Effector memory CD4-positive, alpha-beta T cell (primary cell): ENCODE measurements around the gene ARNT2.

Experiments used
- DNase-seq, 3 donors: peaks; one replicate each; pipeline ENCODE4 v3.0.0-alpha.2; 2020
- H3K27ac ChIP-seq: 2 replicates; pipeline ENCODE4 v1.7.0; 2013; ENCODE audit warnings: mild to moderate bottlenecking, low read length, moderate library complexity; ENCODE audit not compliant: insufficient read depth, poor library complexity, severe bottlenecking
- H3K27me3 ChIP-seq: replicated peaks from 2 replicates; pipeline ENCODE4 v1.7.0; 2013; ENCODE audit warnings: mild to moderate bottlenecking, low read length; ENCODE audit not compliant: insufficient read depth, control insufficient read depth, poor library complexity, severe bottlenecking
- H3K36me3 ChIP-seq: 2 replicates; pipeline ENCODE4 v1.7.0; 2013; ENCODE audit warnings: mild to moderate bottlenecking, low read length, moderate library complexity; ENCODE audit not compliant: control insufficient read depth, insufficient read depth
- H3K4me1 ChIP-seq: 2 replicates; pipeline ENCODE4 v1.7.0; 2013; ENCODE audit warnings: low read length, mild to moderate bottlenecking; ENCODE audit not compliant: control insufficient read depth, insufficient read depth, poor library complexity, severe bottlenecking
- H3K4me3 ChIP-seq: 2 replicates; pipeline ENCODE4 v1.7.0; 2013; ENCODE audit warnings: low read length, low read depth, mild to moderate bottlenecking; ENCODE audit not compliant: insufficient read depth, poor library complexity, severe bottlenecking
- H3K9me3 ChIP-seq: 2 replicates; pipeline ENCODE4 v1.7.0; 2013; ENCODE audit warnings: mild to moderate bottlenecking, low read length, moderate library complexity; ENCODE audit not compliant: control insufficient read depth

Gene ARNT2

DNA sequence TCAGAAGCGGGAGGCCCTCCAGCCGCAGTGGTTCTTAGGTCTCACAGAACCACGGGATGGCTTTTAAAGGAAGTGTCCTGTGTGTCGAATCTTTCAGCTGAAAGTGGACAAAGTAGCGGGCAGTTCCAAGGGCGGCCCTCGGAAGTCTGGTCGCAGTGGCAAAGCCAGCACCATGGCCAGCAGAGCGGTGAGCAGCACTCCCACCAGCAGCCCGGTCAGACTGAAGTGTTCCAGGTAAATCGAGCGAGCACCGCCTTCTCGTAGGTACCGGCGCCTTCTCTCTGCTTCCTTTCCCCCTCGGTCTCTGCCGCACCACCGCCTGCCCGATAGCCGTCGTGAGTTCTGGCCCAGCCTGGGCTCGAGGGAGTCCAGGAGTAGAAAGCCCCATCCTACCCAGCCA, 187.3 kb downstream of the ARNT2 start:
- Histone ChIP-seq H3K9me3 (no peaks in the 10 kb centered on the region), H3K36me3 (no peaks in the 10 kb centered on the region), H3K4me3 (no peak overlapping the region), H3K4me1 (no peaks in the 10 kb centered on the region), H3K27me3 (no peaks in the 10 kb centered on the region), H3K27ac (no peak overlapping the region)
- no peak for DNase-seq

DNA sequence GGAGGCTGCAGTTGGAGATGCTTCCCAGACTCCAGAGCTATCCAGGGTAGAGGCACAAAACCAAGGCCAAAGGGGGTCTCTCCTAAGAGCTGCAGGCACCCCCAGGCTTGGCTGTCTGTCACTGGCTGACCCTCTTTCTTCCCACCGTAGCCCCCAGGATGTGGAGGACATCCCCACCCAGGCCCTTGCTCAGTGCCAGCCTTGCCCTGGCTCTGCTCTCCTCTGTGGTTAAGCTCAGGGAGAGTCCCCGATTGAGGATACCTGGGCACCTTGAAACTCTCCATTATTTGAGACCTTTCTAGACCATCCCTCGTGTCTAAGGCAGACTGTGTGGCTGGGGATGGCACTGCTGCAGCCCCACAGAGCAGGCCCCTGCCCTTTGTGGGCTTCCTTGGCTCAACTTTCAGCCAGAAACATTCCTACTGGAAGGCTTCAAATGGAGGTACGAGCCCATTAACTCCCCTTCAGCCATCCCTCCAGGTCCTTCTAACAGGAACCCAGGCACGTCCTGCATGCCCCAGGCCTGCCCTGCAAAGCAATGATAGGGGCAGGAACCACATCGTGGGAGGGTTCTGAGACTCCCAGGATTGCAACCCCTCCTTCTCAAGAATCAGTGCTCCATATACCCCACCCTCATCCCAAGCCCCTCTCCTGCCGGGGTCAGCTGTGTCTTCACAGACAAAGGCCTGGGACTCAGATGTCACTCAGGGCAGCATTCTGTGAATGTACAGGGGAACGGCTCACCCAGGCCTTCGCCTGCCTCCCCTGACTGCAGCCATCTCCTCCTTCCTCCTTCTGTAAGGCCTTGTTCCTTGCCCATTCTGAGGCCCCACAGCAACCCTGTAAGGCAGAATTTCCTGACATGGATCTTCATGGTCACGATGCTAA, 188.0 kb downstream of the ARNT2 start:
- no peak for DNase-seq
- H3K27me3 ChIP-seq, result no peaks in the 10 kb centered on the region
- H3K9me3 ChIP-seq, result no peaks in the 10 kb centered on the region
- no peak overlapping the region for H3K4me3 ChIP-seq
- H3K4me1 ChIP-seq, result no peaks in the 10 kb centered on the region
- H3K27ac ChIP-seq, result no peak overlapping the region
- no peaks in the 10 kb centered on the region for H3K36me3 ChIP-seq

DNA sequence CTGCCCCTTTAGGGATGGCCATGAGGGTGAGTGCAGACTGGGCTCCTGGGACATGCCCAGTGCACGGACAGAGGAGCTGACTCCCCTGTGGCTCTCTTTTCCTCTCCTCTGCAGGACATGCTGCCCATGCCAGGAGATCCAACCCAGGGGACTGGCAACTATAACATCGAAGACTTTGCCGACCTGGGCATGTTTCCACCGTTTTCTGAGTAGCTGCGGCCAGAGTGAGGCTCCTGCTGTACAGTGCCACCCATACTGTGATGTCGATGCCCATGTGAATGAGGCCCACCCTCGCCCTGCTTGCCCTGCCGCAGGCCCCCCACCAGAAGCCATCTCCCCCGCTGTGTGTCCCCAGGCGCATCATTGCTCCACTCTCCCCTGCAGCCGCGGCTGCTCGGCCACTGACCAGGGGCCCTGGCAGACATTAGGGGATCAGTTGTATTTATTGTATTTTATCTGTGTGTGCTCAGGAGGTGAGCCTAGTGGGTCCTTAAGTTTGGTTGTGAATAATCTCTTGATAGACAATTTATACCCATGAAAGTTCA, 189.4 kb downstream of the ARNT2 start:
- Histone ChIP-seq H3K27ac (no peak overlapping the region), H3K36me3 (no peaks in the 10 kb centered on the region), H3K4me3 (no peak overlapping the region), H3K4me1 (no peaks in the 10 kb centered on the region), H3K27me3 (no peaks in the 10 kb centered on the region), H3K9me3 (no peaks in the 10 kb centered on the region)
- no peak for DNase-seq

DNA sequence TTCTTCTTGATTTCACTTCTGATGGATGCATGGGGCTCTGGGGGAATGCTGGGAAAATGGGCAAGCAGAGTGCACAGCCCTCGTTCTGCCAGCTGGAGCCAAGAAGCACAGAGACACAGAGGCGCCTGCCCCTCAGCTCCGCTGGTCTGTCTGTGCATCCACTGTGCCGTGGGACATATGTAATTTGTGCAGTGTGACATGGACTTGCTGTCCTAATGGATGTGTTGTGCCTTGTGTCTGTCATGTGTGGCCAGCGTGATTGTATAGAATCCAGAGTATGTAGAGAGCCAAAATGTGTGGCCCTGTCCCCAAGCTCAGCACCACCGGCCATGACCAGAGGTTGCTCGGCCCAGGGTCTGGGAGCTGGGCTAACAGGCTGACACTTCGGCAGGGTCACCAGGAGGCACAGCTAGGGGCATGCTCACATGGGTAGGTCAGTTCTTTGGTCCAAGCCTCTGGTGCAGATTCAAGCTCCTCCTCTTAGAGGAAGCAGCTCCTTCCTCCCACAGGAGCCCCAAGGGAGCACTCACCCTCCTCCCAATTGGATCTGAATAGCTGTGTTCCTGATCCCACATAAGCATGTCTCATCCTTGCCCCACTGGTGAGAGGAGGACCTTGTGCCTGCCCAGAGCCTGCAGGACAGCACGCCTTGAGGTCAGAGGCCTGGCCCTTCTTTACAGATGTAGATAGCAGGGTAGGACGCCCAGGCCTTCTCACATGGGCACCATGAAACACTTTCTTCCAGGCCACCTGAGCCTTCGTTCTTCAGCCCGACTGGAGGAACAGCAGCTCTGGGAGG, 190.1 kb downstream of the ARNT2 start:
- H3K27ac ChIP-seq, result no peak overlapping the region
- no peaks in the 10 kb centered on the region for H3K4me1 ChIP-seq
- DNase-seq, result no peak
- H3K36me3 ChIP-seq, result no peaks in the 10 kb centered on the region
- H3K27me3 ChIP-seq, result no peaks in the 10 kb centered on the region
- no peaks in the 10 kb centered on the region for H3K9me3 ChIP-seq
- H3K4me3 ChIP-seq, result no peak overlapping the region

DNA sequence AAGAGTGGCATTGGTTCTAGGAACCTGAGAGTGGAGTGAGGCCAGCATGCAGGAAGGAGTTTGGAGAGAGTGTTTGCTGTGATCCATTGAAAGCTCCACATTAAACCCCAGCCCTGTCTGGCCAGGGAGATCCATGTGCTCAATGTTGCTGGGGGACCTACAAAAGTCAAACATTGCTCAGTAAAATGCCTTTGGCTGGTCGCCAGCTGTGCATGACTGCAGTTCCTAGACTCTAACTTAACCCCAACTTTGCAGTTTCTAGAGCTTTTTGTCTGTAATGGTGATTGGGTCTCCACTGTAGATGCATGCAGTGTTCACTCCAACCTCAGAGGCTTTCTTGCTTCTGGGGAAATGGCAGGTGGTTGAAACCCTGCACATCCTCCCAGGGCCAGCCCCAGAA, 191.2 kb downstream of the ARNT2 start:
- Histone ChIP-seq H3K9me3 (no peaks in the 10 kb centered on the region), H3K27ac (no peak overlapping the region)

DNA sequence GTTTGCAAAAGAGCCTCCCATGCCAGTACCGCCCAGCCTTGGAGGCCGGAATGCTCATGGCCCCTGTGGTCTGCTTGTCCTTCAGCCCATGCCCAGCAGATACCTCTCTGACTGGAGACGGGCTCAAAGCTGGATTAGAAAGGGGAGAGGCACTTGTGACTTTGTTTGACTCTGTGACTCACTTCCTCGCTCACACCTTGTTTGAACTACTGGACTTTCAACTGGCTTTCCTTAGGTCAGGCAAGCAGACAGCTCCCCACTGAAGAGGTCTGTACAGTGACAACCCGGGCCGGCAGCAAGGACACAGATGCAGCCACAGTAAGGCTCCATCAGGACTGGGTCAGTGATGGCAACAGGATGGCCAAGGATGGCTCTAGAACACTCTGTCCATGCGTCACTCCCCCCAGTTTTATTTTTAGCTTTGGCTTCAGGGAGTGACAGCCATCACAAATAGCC, 192.4 kb downstream of the ARNT2 start:
- no peaks in the 10 kb centered on the region for H3K4me1 ChIP-seq
- H3K36me3 ChIP-seq, result no peaks in the 10 kb centered on the region
- H3K27ac ChIP-seq, result no peak overlapping the region
- DNase-seq, result no peak
- H3K27me3 ChIP-seq, result no peaks in the 10 kb centered on the region
- H3K9me3 ChIP-seq, result no peaks in the 10 kb centered on the region
- no peak overlapping the region for H3K4me3 ChIP-seq

More for the DNA sequence above, 191.2 kb downstream of the ARNT2 start:
- Histone ChIP-seq H3K27me3 (no peaks in the 10 kb centered on the region), H3K36me3 (no peaks in the 10 kb centered on the region), H3K4me3 (no peak overlapping the region), H3K4me1 (no peaks in the 10 kb centered on the region)
- no peak for DNase-seq

DNA sequence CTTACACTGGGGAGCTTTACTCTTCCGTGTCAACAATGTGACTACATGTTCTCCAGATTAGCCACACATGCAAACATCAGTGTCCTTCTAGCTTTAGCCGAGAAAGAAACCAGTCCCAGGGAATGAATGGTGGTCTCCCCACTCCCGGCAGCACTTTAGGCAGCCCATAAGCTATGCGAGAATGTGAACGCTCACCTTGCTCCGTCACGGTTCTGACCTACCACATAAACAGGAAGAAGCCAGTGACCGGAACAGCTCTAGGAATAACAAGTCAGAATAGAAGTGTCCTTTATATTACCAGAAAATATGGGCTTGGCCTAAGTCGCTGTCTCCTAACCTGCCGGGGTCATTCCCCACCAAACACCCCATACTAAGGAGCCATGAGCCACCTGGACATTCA, 192.9 kb downstream of the ARNT2 start:
- Histone ChIP-seq H3K4me3 (no peak overlapping the region), H3K4me1 (no peaks in the 10 kb centered on the region), H3K27me3 (no peaks in the 10 kb centered on the region), H3K27ac (no peak overlapping the region), H3K9me3 (no peaks in the 10 kb centered on the region), H3K36me3 (no peaks in the 10 kb centered on the region)
- DNase-seq, result no peak

DNA sequence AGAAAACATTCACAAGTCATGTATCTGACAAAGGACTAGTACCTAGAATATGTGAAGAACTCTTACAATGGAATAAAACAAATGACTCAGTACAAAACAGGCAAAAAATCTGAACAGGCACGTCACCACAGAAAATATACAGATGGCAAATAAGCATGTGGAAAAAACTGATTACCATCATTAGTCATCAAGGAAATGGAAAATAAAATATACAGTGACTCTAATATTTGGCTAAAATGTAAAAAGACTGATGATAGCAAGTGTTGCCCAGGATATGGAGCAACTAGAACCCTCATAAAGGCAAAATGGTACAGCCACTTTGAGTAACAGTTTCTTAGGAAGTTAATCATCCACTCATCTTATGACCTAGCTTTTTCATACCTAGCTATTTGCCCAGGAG, 195.2 kb downstream of the ARNT2 start:
- no peak overlapping the region for H3K4me3 ChIP-seq
- no peaks in the 10 kb centered on the region for H3K9me3 ChIP-seq
- DNase-seq, result no peak
- H3K4me1 ChIP-seq, result no peaks in the 10 kb centered on the region
- no peaks in the 10 kb centered on the region for H3K36me3 ChIP-seq
- H3K27me3 ChIP-seq, result no peaks in the 10 kb centered on the region
- no peak overlapping the region for H3K27ac ChIP-seq

DNA sequence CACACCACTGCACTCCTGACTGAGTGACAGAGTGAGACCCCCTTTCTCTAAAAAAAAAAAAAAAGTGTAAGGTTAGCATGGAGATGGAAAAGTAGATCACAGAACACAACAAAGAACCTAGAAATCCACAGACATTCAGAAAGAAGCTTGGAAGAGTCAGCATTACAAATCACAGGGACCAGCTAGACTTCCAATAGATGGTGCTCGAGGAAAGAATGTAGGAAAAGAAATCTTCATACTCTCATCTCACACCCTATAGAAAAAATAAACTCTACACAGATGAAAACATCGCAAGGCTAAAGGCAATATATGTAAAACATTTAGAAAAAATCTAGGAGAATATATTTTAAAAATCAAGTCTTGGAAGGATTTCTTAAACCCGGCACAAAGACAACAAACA, 196.4 kb downstream of the ARNT2 start:
- no peaks in the 10 kb centered on the region for H3K36me3 ChIP-seq

DNA sequence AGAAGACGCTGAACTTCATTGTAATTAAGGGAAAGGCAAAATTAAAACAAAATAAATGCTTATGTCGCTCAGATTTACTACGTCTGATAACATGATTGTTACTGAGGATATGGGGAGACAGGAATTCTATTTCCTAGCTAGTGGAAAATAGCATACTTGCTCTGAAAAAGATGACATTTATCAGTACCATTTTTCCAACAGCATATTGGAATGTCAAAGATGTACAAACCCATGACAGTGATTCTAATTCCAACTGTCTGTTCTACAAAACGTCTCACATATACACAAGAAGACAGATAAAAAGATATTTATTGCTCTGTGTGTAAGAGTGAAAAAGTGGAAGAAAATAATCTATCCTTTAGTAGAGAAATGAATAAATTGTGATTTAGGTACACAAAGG, 197.1 kb downstream of the ARNT2 start:
- no peak for DNase-seq
- Histone ChIP-seq H3K36me3 (no peaks in the 10 kb centered on the region), H3K27ac (no peak overlapping the region), H3K4me3 (no peak overlapping the region), H3K9me3 (no peaks in the 10 kb centered on the region), H3K4me1 (no peaks in the 10 kb centered on the region), H3K27me3 (no peaks in the 10 kb centered on the region)

More for the DNA sequence above, 196.4 kb downstream of the ARNT2 start:
- Histone ChIP-seq H3K4me3 (no peak overlapping the region), H3K4me1 (no peaks in the 10 kb centered on the region), H3K27ac (no peak overlapping the region), H3K9me3 (no peaks in the 10 kb centered on the region), H3K27me3 (no peaks in the 10 kb centered on the region)
- DNase-seq, result no peak
